PC-3 (cell line): Measurements from ENCODE around the gene RALB. TPM values are rescaled to one million over a fixed set of nuclear protein-coding genes. Genes with fewer than 3 reads are reported as not detected.

Experiments
- ATAC-seq: fragments of 200-7000 bp; cut with Tn5 transposase; 2 replicates; pipeline ENCODE4 v1.9.1; 2020; ENCODE audit warnings: mild to moderate bottlenecking, moderate library complexity
- BruUV-seq: library from RNA; stranded (reverse); fragments of 400-500 nt; replicated peaks from 2 replicates; lab custom pipeline; 2021; lab: Mats Ljungman, UMichigan
- CTCF ChIA-PET: fragments of 300-600 bp; sonication (Branson Sonifier 250); formaldehyde crosslinking; loops from one replicate; lab custom pipeline; 2022; ENCODE audit warnings: antibody characterized with exemption; lab: Charles Lee
- POLR2A ChIA-PET: fragments of 300-600 bp; sonication (Branson Sonifier 250); formaldehyde crosslinking; loops from one replicate; lab custom pipeline; 2022; ENCODE audit warnings: antibody characterized with exemption; ENCODE audit not compliant: unreplicated experiment; lab: Charles Lee
- DNase-seq: peaks from one replicate; pipeline ENCODE4 v3.0.0-alpha.2; 2015
- H2AFZ ChIP-seq: fragments of 300-600 bp; sonication (generic); 2 replicates; pipeline ENCODE4 v1.6.0; 2016; ENCODE audit warnings: antibody characterized with exemption, low read length
- H3F3A ChIP-seq: fragments of 300-600 bp; sonication (generic); one replicate; pipeline ENCODE4 v1.6.0; 2017; ENCODE audit warnings: antibody characterized with exemption, low read length, control low read depth, mild to moderate bottlenecking; ENCODE audit not compliant: unreplicated experiment
- H3K27ac ChIP-seq: fragments of 300-600 bp; sonication (generic); 2 replicates; pipeline ENCODE4 v1.5.1; 2016; ENCODE audit warnings: mild to moderate bottlenecking, low read length
- H3K27me3 ChIP-seq: fragments of 300-600 bp; sonication (generic); 2 replicates; pipeline ENCODE4 v1.6.1; 2016; ENCODE audit warnings: low read length, mixed read lengths
- H3K36me3 ChIP-seq: fragments of 300-600 bp; sonication (generic); 2 replicates; pipeline ENCODE4 v1.6.1; 2016; ENCODE audit warnings: low read depth, mixed run types, low read length, mixed read lengths
- H3K4me1 ChIP-seq: fragments of 300-600 bp; sonication (generic); 2 replicates; pipeline ENCODE4 v1.5.1; 2016; ENCODE audit warnings: low read length; ENCODE audit not compliant: insufficient read depth
- H3K4me2 ChIP-seq: fragments of 300-600 bp; sonication (generic); 2 replicates; pipeline ENCODE4 v1.6.0; 2016; ENCODE audit warnings: low read length
- H3K4me3 ChIP-seq: fragments of 300-600 bp; sonication (generic); 2 replicates; pipeline ENCODE4 v1.5.1; 2016; ENCODE audit warnings: mild to moderate bottlenecking, low read length, mixed read lengths
- H3K79me2 ChIP-seq: fragments of 300-600 bp; sonication (generic); 2 replicates; pipeline ENCODE4 v1.6.1; 2017; ENCODE audit warnings: low read length, mixed read lengths
- H3K9ac ChIP-seq: fragments of 300-600 bp; sonication (generic); 2 replicates; pipeline ENCODE4 v1.6.0; 2016; ENCODE audit warnings: mild to moderate bottlenecking, low read length
- H3K9me2 ChIP-seq: fragments of 300-600 bp; sonication (generic); replicated peaks from 2 replicates; pipeline ENCODE4 v1.6.1; 2016; ENCODE audit warnings: mixed run types, low read length, mixed read lengths
- H3K9me3 ChIP-seq: fragments of 300-600 bp; sonication (generic); 2 replicates; pipeline ENCODE4 v1.6.1; 2016; ENCODE audit warnings: low read length, mixed read lengths
- H4K20me1 ChIP-seq: fragments of 300-600 bp; sonication (generic); 2 replicates; pipeline ENCODE4 v1.6.1; 2016; ENCODE audit warnings: low read length, mixed read lengths
- EZH2 ChIP-seq: fragments of 300-600 bp; sonication (generic); IDR thresholded peaks from one replicate; pipeline ENCODE4 v1.6.1; 2017; ENCODE audit warnings: antibody characterized with exemption, mild to moderate bottlenecking, low read length; ENCODE audit not compliant: unreplicated experiment
- EZH2phosphoT487 ChIP-seq: fragments of 300-600 bp; sonication (generic); IDR thresholded peaks from 2 replicates; pipeline ENCODE4 v1.6.1; 2018; ENCODE audit warnings: mild to moderate bottlenecking, antibody characterized with exemption, low read length, borderline replicate concordance
- intact Hi-C: fragments of 100-400 bp; cut with micrococcal nuclease; formaldehyde crosslinking; loops from 2 replicates; pipeline ENCODE4 v1.9.0; 2023
- total RNA-seq: library from RNA; depleted of rRNA; stranded (reverse); fragments of >200 nt; gene quantifications from 2 replicates; pipeline ENCODE4 v1.2.3, GENCODE V29; 2014
- TF ChIP-seq, protein P1 (sequence below): fragments of 300-600 bp; sonication (generic); conservative IDR thresholded peaks from 2 replicates; pipeline ENCODE4 v1.5.1; 2017; ENCODE audit warnings: antibody characterized with exemption, low read depth, mild to moderate bottlenecking, low read length

The RALB gene
- total RNA-seq, 1 experiment from 2014 or later: 57.9 TPM

DNA sequence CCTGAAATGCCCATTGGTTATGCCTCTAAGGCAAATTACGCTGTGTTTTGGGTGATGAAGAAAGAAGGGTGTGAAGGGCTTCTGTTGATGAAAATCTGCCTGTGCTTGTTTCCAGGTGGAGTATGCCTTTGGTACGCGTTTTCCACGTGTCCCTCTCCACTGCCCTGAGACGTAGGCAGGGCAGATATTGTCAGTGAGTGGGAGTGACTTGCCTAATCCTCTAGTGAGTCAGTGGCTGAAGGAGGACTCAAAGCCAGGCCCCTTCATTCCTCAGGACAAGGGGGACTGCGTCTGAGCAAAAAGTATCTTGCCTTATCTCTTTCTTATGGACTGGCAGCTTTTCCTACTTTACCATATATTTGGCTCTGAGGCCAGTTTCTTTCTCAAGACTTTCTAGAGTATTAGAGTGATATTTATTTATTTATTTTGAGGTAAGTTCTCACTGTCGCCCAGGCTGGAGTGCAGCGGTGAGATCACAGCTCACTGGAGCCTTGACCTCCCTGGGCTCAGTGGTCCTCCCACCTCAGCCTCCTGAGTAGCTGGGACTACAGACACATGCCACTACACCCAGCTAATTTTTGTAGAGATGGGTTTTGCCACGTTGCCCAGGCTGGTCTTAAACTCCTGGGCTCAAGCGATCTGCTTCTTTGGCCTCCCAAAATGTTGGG lies 10.2 kb downstream of the RALB start:
- Histone ChIP-seq H3K27ac (no peak overlapping the region), H4K20me1 (peaks cover 17% of the 10 kb centered on the region; the same call in 1 of the 2 replicates), H3K4me1 (no peaks in the 10 kb centered on the region), H3K9me3 (no peaks in the 10 kb centered on the region), H3K4me3 (no peak overlapping the region), H3K27me3 (no peaks in the 10 kb centered on the region), H3K4me2 (no peak overlapping the region), H3K9me2 (no peaks in the 10 kb centered on the region), H3F3A (no peaks in the 10 kb centered on the region), H3K9ac (no peak overlapping the region), H2AFZ (no peak overlapping the region), H3K79me2 (peaks cover 77% of the 10 kb centered on the region), H3K36me3 (peaks cover 3% of the 10 kb centered on the region; the same call in 1 of the 2 replicates)
- ChIA-PET POLR2A (no interaction called here), CTCF (no interaction called here)
- no TSS peak for BruUV-seq
- intact Hi-C loops: no loop called here
- no peak for TF ChIP-seq EZH2
- TF ChIP-seq EZH2phosphoT487: no peak
- TF ChIP-seq, protein P1, sequence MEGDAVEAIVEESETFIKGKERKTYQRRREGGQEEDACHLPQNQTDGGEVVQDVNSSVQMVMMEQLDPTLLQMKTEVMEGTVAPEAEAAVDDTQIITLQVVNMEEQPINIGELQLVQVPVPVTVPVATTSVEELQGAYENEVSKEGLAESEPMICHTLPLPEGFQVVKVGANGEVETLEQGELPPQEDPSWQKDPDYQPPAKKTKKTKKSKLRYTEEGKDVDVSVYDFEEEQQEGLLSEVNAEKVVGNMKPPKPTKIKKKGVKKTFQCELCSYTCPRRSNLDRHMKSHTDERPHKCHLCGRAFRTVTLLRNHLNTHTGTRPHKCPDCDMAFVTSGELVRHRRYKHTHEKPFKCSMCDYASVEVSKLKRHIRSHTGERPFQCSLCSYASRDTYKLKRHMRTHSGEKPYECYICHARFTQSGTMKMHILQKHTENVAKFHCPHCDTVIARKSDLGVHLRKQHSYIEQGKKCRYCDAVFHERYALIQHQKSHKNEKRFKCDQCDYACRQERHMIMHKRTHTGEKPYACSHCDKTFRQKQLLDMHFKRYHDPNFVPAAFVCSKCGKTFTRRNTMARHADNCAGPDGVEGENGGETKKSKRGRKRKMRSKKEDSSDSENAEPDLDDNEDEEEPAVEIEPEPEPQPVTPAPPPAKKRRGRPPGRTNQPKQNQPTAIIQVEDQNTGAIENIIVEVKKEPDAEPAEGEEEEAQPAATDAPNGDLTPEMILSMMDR: no peak
- ATAC-seq (no peak), DNase-seq (no peak)

DNA sequence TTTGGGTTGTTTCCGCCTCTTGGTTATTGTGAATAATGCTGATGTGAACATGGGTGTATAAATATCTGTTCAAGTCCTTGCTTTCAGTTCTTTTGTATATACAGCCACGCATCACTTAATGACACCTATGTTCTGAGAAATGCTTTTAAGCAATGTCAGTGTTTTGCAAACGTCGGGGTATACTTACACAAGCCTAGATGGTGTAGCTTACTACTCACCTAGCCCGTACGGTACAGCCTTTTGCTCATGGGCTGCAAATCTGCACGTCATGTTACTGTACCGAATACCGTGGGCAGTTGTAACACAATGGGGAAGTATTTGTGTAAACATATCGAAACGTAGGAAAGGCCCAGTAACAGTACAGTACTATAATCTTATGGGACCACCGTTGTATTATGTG lies 12.4 kb downstream of the RALB start:
- Histone ChIP-seq H3F3A (no peaks in the 10 kb centered on the region), H3K4me1 (no peaks in the 10 kb centered on the region), H4K20me1 (peaks cover 12% of the 10 kb centered on the region; the same call in 1 of the 2 replicates), H3K9me3 (no peaks in the 10 kb centered on the region), H3K36me3 (peaks cover 8% of the 10 kb centered on the region; the same call in 1 of the 2 replicates), H3K9ac (no peak overlapping the region), H3K9me2 (no peaks in the 10 kb centered on the region), H3K79me2 (peaks cover 89% of the 10 kb centered on the region), H3K27me3 (no peaks in the 10 kb centered on the region), H3K4me2 (no peak overlapping the region), H3K27ac (no peak overlapping the region), H3K4me3 (no peak overlapping the region), H2AFZ (no peak overlapping the region)
- no TSS peak for BruUV-seq
- ATAC-seq (no peak), DNase-seq (no peak)
- intact Hi-C loops: no loop called here
- CTCF ChIA-PET: no interaction called here
- POLR2A ChIA-PET: no interaction called here
- TF ChIP-seq EZH2: no peak
- TF ChIP-seq, protein P1: no peak
- no peak for TF ChIP-seq EZH2phosphoT487

DNA sequence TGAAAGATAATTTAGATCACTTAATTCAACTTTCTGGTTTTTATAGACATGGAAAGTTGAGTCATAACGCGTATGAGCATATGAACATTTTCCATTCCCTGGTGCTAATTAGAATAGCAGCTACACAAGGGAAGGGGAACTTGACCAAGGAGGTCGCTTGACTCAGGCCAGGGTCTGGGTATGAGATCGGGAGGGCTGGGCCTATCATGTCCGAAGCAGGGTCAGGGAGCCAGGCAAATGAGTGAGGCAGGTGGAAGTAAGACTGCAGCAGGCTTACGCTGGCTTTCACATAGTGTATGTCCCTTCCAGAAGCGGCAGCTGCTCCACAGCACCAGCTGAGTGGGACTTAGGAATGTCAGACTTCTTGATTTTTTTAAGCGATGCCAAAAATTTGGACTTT lies 14.7 kb downstream of the RALB start:
- CTCF ChIA-PET: no interaction called here
- no peaks in the 10 kb centered on the region for H3F3A ChIP-seq
- H3K27ac ChIP-seq: no peak overlapping the region
- TF ChIP-seq, protein P1: no peak
- no peak for TF ChIP-seq EZH2
- TF ChIP-seq EZH2phosphoT487: no peak
- peaks cover 5% of the 10 kb centered on the region; the same call in 1 of the 2 replicates for H4K20me1 ChIP-seq
- H3K79me2 ChIP-seq: peaks cover 89% of the 10 kb centered on the region
- H3K9me3 ChIP-seq: no peaks in the 10 kb centered on the region
- H3K4me2 ChIP-seq: no peak overlapping the region
- no TSS peak for BruUV-seq
- no peaks in the 10 kb centered on the region for H3K27me3 ChIP-seq
- DNase-seq (no peak), ATAC-seq (no peak)
- POLR2A ChIA-PET: no interaction called here
- H3K9ac ChIP-seq: no peak overlapping the region
- H3K36me3 ChIP-seq: peaks cover 8% of the 10 kb centered on the region; the same call in 1 of the 2 replicates
- no peak overlapping the region for H2AFZ ChIP-seq
- no peaks in the 10 kb centered on the region for H3K9me2 ChIP-seq
- no peaks in the 10 kb centered on the region for H3K4me1 ChIP-seq
- no peak overlapping the region for H3K4me3 ChIP-seq
- intact Hi-C loops: no loop called here
